Adrenal gland (tissue), 5 donors: ENCODE data around the gene ATXN1.
A peak's percentile ranks its signal among the peaks of the same experiment; 100 is the strongest.

Experiments used
- POLR2A ChIP-seq, 2 donors: fragments of 450-650 bp; IDR thresholded peaks; one replicate each; pipeline ENCODE4 v1.6.1; 2017; ENCODE audit warnings: antibody characterized with exemption in 2 of 2, mild to moderate bottlenecking in 2 of 2, moderate library complexity in 1 of 2
- TF ChIP-seq, protein P1 (sequence below), 6 experiments: fragments of 450-650 bp in 4 of 6; fragments of 200-600 bp in 2 of 6; sonication (generic) in 1 of 6; IDR thresholded peaks; 1 replicate in 5 of 6; 2 replicates in 1 of 6; pipeline versions ENCODE4 v1.5.1 to v1.8.0; 2016 to 2021; ENCODE audit warnings: antibody characterized with exemption in 6 of 6, mild to moderate bottlenecking in 2 of 6, moderate library complexity in 1 of 6
- donor health status: DM: no; HTN: no; CAD: no.

DNA sequence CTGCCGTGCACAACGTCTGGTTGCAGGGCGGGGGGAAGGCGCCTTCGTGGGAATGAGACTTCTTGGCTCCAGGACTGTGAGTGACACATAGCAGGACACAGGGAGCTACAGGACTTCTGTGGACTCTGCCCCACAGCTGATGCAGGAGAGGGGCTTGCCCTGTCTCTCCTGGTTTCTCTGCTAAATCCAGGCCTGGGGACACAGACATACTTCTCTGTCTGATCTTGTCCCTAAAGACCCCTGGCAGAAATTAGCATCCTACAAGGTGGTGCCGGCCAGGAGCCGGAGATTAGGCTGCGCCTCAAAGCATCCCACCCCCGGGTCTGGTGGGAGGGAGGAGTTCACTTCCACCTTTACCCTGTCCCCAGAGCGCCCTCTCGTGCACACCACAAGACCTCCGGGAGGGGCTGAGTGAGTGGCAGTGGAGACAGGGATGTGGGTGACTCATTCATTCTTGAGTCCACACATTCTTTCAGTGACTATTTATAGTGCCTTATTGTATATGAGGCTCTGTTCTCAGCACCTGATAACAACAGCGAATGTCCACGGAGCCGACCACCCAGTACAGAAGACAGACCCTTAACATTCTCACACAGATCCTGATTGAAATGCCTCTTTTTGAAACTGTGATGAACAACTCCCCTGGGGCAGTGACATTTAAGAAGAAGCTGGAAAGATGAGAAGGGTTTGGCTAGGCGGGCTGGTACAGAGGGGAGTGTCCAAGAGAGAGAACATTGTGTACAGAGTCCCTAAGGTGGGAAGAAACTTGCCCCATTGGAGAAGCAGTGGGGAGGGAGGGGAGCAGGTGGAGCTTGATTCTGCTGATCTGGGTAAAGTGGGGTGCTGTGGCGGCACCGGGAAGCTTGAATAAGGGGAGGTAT is 483.9 kb downstream of the ATXN1 start:
- TF ChIP-seq, protein P1, sequence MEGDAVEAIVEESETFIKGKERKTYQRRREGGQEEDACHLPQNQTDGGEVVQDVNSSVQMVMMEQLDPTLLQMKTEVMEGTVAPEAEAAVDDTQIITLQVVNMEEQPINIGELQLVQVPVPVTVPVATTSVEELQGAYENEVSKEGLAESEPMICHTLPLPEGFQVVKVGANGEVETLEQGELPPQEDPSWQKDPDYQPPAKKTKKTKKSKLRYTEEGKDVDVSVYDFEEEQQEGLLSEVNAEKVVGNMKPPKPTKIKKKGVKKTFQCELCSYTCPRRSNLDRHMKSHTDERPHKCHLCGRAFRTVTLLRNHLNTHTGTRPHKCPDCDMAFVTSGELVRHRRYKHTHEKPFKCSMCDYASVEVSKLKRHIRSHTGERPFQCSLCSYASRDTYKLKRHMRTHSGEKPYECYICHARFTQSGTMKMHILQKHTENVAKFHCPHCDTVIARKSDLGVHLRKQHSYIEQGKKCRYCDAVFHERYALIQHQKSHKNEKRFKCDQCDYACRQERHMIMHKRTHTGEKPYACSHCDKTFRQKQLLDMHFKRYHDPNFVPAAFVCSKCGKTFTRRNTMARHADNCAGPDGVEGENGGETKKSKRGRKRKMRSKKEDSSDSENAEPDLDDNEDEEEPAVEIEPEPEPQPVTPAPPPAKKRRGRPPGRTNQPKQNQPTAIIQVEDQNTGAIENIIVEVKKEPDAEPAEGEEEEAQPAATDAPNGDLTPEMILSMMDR (IDR thresholded peaks at IDR 0.05): peak in 4 of 6 experiments; percentile 26 to 32 (median 28)
- TF ChIP-seq POLR2A (IDR thresholded peaks at IDR 0.05): no peak
